ENCODE data around the gene GALM. TPM values are rescaled to one million over a fixed set of nuclear protein-coding genes. Genes with fewer than 3 reads are reported as not detected.

GALM gene
- total and polyA plus RNA-seq, 10 of the 15 experiments (the other 5 are each of a cell fraction or from before 2014, with no cell fraction given), result 1.1 to 4.0 (median 1.7) TPM

DNA sequence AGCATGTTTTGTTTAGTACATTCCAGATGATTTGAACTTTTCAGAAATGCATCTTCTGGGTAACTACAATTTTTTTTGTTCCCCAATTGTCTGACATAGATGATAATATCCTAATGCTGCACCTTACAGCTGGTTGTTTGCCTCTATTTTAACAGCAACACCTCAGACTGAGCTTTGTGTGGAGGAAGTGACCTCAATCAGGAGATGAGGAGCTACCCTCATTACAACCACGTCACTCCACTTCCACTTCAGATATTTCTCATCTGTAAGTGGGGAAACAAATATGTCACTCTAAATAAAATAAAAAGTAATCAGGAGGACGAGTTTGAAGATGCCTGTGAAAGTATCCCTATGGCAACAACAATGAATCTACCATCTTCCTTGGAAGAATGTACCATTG is 97.3 kb downstream of the GALM start (continued):
- TF ChIP-seq, protein P1, sequence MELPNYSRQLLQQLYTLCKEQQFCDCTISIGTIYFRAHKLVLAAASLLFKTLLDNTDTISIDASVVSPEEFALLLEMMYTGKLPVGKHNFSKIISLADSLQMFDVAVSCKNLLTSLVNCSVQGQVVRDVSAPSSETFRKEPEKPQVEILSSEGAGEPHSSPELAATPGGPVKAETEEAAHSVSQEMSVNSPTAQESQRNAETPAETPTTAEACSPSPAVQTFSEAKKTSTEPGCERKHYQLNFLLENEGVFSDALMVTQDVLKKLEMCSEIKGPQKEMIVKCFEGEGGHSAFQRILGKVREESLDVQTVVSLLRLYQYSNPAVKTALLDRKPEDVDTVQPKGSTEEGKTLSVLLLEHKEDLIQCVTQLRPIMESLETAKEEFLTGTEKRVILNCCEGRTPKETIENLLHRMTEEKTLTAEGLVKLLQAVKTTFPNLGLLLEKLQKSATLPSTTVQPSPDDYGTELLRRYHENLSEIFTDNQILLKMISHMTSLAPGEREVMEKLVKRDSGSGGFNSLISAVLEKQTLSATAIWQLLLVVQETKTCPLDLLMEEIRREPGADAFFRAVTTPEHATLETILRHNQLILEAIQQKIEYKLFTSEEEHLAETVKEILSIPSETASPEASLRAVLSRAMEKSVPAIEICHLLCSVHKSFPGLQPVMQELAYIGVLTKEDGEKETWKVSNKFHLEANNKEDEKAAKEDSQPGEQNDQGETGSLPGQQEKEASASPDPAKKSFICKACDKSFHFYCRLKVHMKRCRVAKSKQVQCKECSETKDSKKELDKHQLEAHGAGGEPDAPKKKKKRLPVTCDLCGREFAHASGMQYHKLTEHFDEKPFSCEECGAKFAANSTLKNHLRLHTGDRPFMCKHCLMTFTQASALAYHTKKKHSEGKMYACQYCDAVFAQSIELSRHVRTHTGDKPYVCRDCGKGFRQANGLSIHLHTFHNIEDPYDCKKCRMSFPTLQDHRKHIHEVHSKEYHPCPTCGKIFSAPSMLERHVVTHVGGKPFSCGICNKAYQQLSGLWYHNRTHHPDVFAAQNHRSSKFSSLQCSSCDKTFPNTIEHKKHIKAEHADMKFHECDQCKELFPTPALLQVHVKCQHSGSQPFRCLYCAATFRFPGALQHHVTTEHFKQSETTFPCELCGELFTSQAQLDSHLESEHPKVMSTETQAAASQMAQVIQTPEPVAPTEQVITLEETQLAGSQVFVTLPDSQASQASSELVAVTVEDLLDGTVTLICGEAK (IDR thresholded peaks at IDR 0.05; ENCODE audit: borderline replicate concordance), result no peak

GRCh38 chr2:38763728-38764127 is 97.8 kb downstream of the GALM start:
- Histone ChIP-seq H3K4me2 (ENCODE audit: control insufficient read depth, insufficient read depth) (no peak overlapping the region), H3K9me3 (replicated peaks; ENCODE audit: control insufficient read depth, insufficient read depth, low read length) (no peaks in the 10 kb centered on the region), H3K27me3 (replicated peaks in 1 of 2; ENCODE audit: control insufficient read depth in 2 of 2, insufficient read depth in 2 of 2, low read length in 1 of 2) (no peaks in the 10 kb centered on the region), H2AFZ (ENCODE audit: control insufficient read depth, low read depth, low read length) (no peak overlapping the region), H3K36me3 (ENCODE audit: control insufficient read depth in 2 of 2, insufficient read depth in 2 of 2, low read length in 1 of 2) (no peaks in the 10 kb centered on the region), H3K9ac (ENCODE audit: control insufficient read depth, insufficient read depth, low read length) (no peak overlapping the region), H3K4me3 (no peak overlapping the region), H4K20me1 (ENCODE audit: control insufficient read depth, insufficient read depth) (no peaks in the 10 kb centered on the region), H3K79me2 (ENCODE audit: control insufficient read depth, insufficient read depth, low read length) (no peaks in the 10 kb centered on the region), H3K4me1 (ENCODE audit: control insufficient read depth, insufficient read depth, low read length) (no peaks in the 10 kb centered on the region), H3K27ac (ENCODE audit: control insufficient read depth, insufficient read depth) (no peak overlapping the region)
- no TSS peak for BruUV-seq (replicated peaks)
- CTCF ChIA-PET, result interaction anchor here (0.6 kb wide), 1 partner anchor 31 kb away, joined by 3 read pairs; no protein-coding TSS in a partner anchor
- SMC1A ChIA-PET (ENCODE audit: uncharacterized antibody, unreplicated experiment), result interaction anchor here (1.8 kb wide), 1 partner anchor 12 kb away, joined by 5 read pairs; the partner anchor contains the start of gene SRSF7
- intact Hi-C loops (cut with micrococcal nuclease; ENCODE audit: unreplicated experiment) (no loop called here), in situ Hi-C loops (cut with MboI) (no loop called here)
- ATAC-seq, result no peak
- RAD21 ChIA-PET (ENCODE audit: unreplicated experiment), result no interaction called here
- WGBS (ENCODE audit: insufficient coverage, insufficient replicate concordance, low lambda C conversion rate, missing lambda C conversion rate), result 89% methylated on average over 4 of the region's 4 CpGs
- TF ChIP-seq GATAD2B (conservative IDR thresholded peaks at IDR 0.05; ENCODE audit: low read depth) (no peak), SREBF1 (IDR thresholded peaks at IDR 0.05; ENCODE audit: low read length) (no peak), MYB (IDR thresholded peaks at IDR 0.05; ENCODE audit: borderline replicate concordance, low read depth, low read length) (no peak), SMC3 (IDR thresholded peaks at IDR 0.05; ENCODE audit: borderline replicate concordance, low read length) (no peak), IKZF1 (conservative IDR thresholded peaks at IDR 0.05) (no peak), MEF2A (IDR thresholded peaks at IDR 0.05; ENCODE audit: insufficient read depth, low read depth, low read length) (no peak), EGR1 (IDR thresholded peaks at IDR 0.05; ENCODE audit: borderline replicate concordance in 1 of 2, low read depth in 2 of 2, low read length in 2 of 2) (no peak), CHD2 (IDR thresholded peaks at IDR 0.05; ENCODE audit: borderline replicate concordance, low read depth, low read length) (no peak), POLR2AphosphoS5 (IDR thresholded peaks at IDR 0.05; ENCODE audit: low read length) (no peak)
- TF ChIP-seq, protein P2, sequence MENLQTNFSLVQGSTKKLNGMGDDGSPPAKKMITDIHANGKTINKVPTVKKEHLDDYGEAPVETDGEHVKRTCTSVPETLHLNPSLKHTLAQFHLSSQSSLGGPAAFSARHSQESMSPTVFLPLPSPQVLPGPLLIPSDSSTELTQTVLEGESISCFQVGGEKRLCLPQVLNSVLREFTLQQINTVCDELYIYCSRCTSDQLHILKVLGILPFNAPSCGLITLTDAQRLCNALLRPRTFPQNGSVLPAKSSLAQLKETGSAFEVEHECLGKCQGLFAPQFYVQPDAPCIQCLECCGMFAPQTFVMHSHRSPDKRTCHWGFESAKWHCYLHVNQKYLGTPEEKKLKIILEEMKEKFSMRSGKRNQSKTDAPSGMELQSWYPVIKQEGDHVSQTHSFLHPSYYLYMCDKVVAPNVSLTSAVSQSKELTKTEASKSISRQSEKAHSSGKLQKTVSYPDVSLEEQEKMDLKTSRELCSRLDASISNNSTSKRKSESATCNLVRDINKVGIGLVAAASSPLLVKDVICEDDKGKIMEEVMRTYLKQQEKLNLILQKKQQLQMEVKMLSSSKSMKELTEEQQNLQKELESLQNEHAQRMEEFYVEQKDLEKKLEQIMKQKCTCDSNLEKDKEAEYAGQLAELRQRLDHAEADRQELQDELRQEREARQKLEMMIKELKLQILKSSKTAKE (IDR thresholded peaks at IDR 0.05; ENCODE audit: low read depth, poor library complexity, severe bottlenecking), result no peak
- TF ChIP-seq, protein P3, sequence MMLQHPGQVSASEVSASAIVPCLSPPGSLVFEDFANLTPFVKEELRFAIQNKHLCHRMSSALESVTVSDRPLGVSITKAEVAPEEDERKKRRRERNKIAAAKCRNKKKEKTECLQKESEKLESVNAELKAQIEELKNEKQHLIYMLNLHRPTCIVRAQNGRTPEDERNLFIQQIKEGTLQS (IDR thresholded peaks at IDR 0.05; ENCODE audit: borderline replicate concordance, extremely low read depth, low read depth, low read length), result no peak
- TF ChIP-seq, protein P4, sequence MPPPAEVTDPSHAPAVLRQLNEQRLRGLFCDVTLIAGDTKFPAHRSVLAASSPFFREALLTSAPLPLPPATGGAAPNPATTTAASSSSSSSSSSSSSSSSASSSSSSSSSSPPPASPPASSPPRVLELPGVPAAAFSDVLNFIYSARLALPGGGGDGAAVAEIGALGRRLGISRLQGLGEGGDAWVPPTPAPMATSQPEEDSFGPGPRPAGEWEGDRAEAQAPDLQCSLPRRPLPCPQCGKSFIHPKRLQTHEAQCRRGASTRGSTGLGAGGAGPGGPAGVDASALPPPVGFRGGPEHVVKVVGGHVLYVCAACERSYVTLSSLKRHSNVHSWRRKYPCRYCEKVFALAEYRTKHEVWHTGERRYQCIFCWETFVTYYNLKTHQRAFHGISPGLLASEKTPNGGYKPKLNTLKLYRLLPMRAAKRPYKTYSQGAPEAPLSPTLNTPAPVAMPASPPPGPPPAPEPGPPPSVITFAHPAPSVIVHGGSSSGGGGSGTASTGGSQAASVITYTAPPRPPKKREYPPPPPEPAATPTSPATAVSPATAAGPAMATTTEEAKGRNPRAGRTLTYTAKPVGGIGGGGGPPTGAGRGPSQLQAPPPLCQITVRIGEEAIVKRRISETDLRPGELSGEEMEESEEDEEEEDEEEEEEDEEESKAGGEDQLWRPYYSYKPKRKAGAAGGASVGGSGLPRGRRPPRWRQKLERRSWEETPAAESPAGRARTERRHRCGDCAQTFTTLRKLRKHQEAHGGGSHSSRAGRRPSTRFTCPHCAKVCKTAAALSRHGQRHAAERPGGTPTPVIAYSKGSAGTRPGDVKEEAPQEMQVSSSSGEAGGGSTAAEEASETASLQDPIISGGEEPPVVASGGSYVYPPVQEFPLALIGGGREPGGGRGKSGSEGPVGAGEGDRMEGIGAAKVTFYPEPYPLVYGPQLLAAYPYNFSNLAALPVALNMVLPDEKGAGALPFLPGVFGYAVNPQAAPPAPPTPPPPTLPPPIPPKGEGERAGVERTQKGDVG (CRISPR knock-in tag; IDR thresholded peaks at IDR 0.05), result no peak
- no peak for FAIRE-seq
- no peak for DNase-seq (ENCODE audit: low read depth, low spot score)
- POLR2A ChIA-PET, result no interaction called here
